Adipocyte (in vitro differentiated cells): Measurements from ENCODE around the gene PRKCD.

Experiments
- DNase-seq: peaks from one replicate; pipeline ENCODE4 v3.0.0-alpha.2; 2015; ENCODE audit warnings: low read depth
- H3K27me3 ChIP-seq: replicated peaks from 2 replicates; pipeline ENCODE4 v1.7.0; 2013; ENCODE audit warnings: mild to moderate bottlenecking, low read length, moderate library complexity; ENCODE audit not compliant: control insufficient read depth, insufficient read depth
- H3K36me3 ChIP-seq: 2 replicates; pipeline ENCODE4 v1.7.0; 2013; ENCODE audit warnings: low read length, mild to moderate bottlenecking, moderate library complexity; ENCODE audit not compliant: control insufficient read depth, insufficient read depth, severe bottlenecking
- H3K4me1 ChIP-seq: 2 replicates; pipeline ENCODE4 v1.7.0; 2013; ENCODE audit warnings: mild to moderate bottlenecking, low read length, moderate library complexity; ENCODE audit not compliant: control insufficient read depth, insufficient read depth
- H3K4me3 ChIP-seq: 2 replicates; pipeline ENCODE4 v1.7.0; 2013; ENCODE audit warnings: mild to moderate bottlenecking, low read length, moderate library complexity
- H3K9ac ChIP-seq: 2 replicates; pipeline ENCODE4 v1.7.0; 2013; ENCODE audit warnings: mild to moderate bottlenecking, low read length, moderate library complexity
- H3K9me3 ChIP-seq: 2 replicates; pipeline ENCODE4 v1.7.0; 2013; ENCODE audit warnings: mild to moderate bottlenecking, low read length, moderate library complexity; ENCODE audit not compliant: control insufficient read depth

Gene PRKCD

GRCh38 chr3:53168175-53168923, 7.3 kb downstream of the PRKCD start:
- H3K9ac ChIP-seq, result no peak overlapping the region
- H3K36me3 ChIP-seq, result no peaks in the 10 kb centered on the region
- DNase-seq, result no peak
- H3K4me1 ChIP-seq, result peaks cover 17% of the 10 kb centered on the region
- H3K27me3 ChIP-seq, result no peaks in the 10 kb centered on the region
- no peaks in the 10 kb centered on the region for H3K9me3 ChIP-seq
- H3K4me3 ChIP-seq, result no peak overlapping the region

GRCh38 chr3:53169045-53169831, 8.2 kb downstream of the PRKCD start:
- peaks cover 7% of the 10 kb centered on the region for H3K36me3 ChIP-seq
- no peaks in the 10 kb centered on the region for H3K27me3 ChIP-seq
- H3K4me1 ChIP-seq, result peaks cover 12% of the 10 kb centered on the region
- DNase-seq, result no peak
- H3K9me3 ChIP-seq, result no peaks in the 10 kb centered on the region
- H3K9ac ChIP-seq, result no peak overlapping the region
- H3K4me3 ChIP-seq, result no peak overlapping the region

GRCh38 chr3:53169832-53170324, 8.9 kb downstream of the PRKCD start:
- H3K4me1 ChIP-seq, result peaks cover 12% of the 10 kb centered on the region
- no peak overlapping the region for H3K4me3 ChIP-seq
- H3K9me3 ChIP-seq, result no peaks in the 10 kb centered on the region
- H3K36me3 ChIP-seq, result peaks cover 7% of the 10 kb centered on the region
- H3K27me3 ChIP-seq, result no peaks in the 10 kb centered on the region
- no peak overlapping the region for H3K9ac ChIP-seq
- no peak for DNase-seq

GRCh38 chr3:53170325-53171063, 9.5 kb downstream of the PRKCD start:
- Histone ChIP-seq H3K4me1 (peaks cover 12% of the 10 kb centered on the region), H3K9ac (no peak overlapping the region), H3K9me3 (no peaks in the 10 kb centered on the region), H3K36me3 (peaks cover 7% of the 10 kb centered on the region), H3K4me3 (no peak overlapping the region), H3K27me3 (no peaks in the 10 kb centered on the region)
- DNase-seq, result no peak

GRCh38 chr3:53171064-53171418, 10.0 kb downstream of the PRKCD start:
- Histone ChIP-seq H3K9ac (no peak overlapping the region), H3K9me3 (no peaks in the 10 kb centered on the region), H3K4me1 (peaks cover 12% of the 10 kb centered on the region), H3K27me3 (no peaks in the 10 kb centered on the region), H3K4me3 (no peak overlapping the region), H3K36me3 (peaks cover 7% of the 10 kb centered on the region)
- no peak for DNase-seq

- no peak for DNase-seq
- Histone ChIP-seq H3K9me3 (no peaks in the 10 kb centered on the region), H3K4me3 (no peak overlapping the region), H3K4me1 (peaks cover 4% of the 10 kb centered on the region), H3K36me3 (peaks cover 7% of the 10 kb centered on the region), H3K9ac (no peak overlapping the region), H3K27me3 (no peaks in the 10 kb centered on the region)
Observed at GRCh38 chr3:53171827-53172505, 11.0 kb downstream of the PRKCD start.

GRCh38 chr3:53173107-53173506, 12.1 kb downstream of the PRKCD start:
- H3K36me3 ChIP-seq, result peaks cover 9% of the 10 kb centered on the region
- H3K27me3 ChIP-seq, result no peaks in the 10 kb centered on the region
- H3K4me1 ChIP-seq, result no peaks in the 10 kb centered on the region
- no peak for DNase-seq
- H3K9me3 ChIP-seq, result no peaks in the 10 kb centered on the region
- H3K9ac ChIP-seq, result no peak overlapping the region
- H3K4me3 ChIP-seq, result no peak overlapping the region

- no peak overlapping the region for H3K9ac ChIP-seq
Observed at GRCh38 chr3:53174346-53175250, 13.6 kb downstream of the PRKCD start.

GRCh38 chr3:53175613-53176540, 14.9 kb downstream of the PRKCD start:
- H3K4me1 ChIP-seq, result no peaks in the 10 kb centered on the region
- DNase-seq, result no peak
- no peak overlapping the region for H3K4me3 ChIP-seq
- H3K36me3 ChIP-seq, result peaks cover 31% of the 10 kb centered on the region
- no peaks in the 10 kb centered on the region for H3K27me3 ChIP-seq
- no peaks in the 10 kb centered on the region for H3K9me3 ChIP-seq
- no peak overlapping the region for H3K9ac ChIP-seq

More at GRCh38 chr3:53174346-53175250, 13.6 kb downstream of the PRKCD start:
- no peak overlapping the region for H3K4me3 ChIP-seq
- DNase-seq, result no peak
- no peaks in the 10 kb centered on the region for H3K9me3 ChIP-seq
- peaks cover 24% of the 10 kb centered on the region for H3K36me3 ChIP-seq
- no peaks in the 10 kb centered on the region for H3K4me1 ChIP-seq
- no peaks in the 10 kb centered on the region for H3K27me3 ChIP-seq
